SH-SY5Y (cell line): ENCODE measurements around the gene HK2.

Experiments
- GATA2 ChIP-seq: IDR thresholded peaks from 2 replicates; pipeline ENCODE4 v1.6.1; 2011; ENCODE audit warnings: mild to moderate bottlenecking, low read depth, low read length
- GATA3 ChIP-seq: IDR thresholded peaks from 2 replicates; pipeline ENCODE4 v1.6.1; 2011; ENCODE audit warnings: low read depth, mild to moderate bottlenecking, low read length, moderate library complexity

Gene HK2

GRCh38 chr2:74938264-74938663 is 104.3 kb downstream of the HK2 start:
- TF ChIP-seq GATA3, result no peak
- no peak for TF ChIP-seq GATA2

GRCh38 chr2:74939919-74940812 is 106.2 kb downstream of the HK2 start:
- TF ChIP-seq GATA3 (no peak), GATA2 (no peak)

GRCh38 chr2:74941284-74941683 is 107.4 kb downstream of the HK2 start:
- no peak for TF ChIP-seq GATA2
- TF ChIP-seq GATA3, result no peak

GRCh38 chr2:74942263-74942662 is 108.3 kb downstream of the HK2 start:
- TF ChIP-seq GATA3, result no peak
- TF ChIP-seq GATA2, result no peak
